ENCODE data around the gene AHRR.

AHRR gene

DNA sequence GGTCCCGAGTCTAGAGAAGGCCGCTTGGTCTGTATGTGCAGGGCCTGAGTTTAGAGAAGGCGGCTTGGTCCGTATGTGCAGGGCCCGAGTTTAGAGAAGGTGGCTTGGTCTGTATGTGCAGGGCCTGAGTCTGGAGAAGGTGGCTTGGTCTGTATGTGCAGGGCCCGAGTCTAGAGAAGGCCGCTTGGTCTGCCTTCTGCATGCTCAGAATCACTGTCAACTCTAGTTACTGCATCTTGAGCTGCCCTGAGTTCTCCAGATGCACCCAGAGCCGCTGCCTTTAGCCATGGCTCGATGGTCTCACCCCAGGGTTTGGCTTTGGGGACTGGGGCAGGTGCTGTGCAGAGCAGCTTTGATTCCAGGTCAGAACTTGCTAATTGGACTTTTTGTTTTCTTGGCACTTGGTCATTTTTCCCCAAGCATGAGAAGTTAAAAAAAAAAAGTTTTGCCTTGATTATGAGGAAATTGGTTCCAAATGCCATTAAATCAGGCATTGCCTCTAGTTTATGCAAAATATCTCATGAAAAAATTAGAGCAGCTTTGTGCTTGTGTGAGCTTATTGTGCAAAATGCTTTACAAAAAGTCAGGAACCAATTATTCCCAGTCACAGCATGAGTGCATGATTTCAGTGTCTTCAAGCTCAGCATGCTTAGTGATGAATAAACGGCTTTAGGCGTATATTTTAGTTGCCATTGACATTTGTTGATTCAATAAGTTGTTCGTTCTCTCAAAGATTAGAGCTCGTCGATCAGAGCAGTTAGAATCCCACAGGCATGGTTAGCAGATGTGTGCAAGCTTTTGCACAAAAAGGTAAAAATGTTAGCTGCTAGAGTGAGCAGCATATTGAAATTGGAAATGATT is 96.0 kb downstream of the AHRR start:
- DNase-seq, result no peak

GRCh38 chr5:418162-419121 is 96.9 kb downstream of the AHRR start:
- DNase-seq, result no peak

DNA sequence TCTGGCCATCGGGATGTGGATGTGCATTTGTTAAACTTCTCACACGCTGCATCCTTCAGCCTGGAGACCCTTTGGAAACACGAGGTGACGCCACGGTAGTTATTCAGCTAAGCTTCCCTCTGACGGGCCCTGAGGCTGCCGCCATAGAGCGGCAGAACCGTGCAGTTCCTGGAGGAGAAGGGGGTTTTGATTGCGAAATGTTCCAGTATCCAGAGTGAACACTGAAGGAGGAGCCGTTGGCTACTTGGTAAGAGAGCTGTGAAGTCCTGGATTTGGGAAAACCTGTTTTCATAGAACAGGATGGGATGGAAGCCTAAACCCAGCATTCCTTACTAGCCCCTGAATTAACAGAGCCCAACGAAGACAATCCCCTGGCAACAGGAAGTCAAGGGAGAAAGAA is 98.5 kb downstream of the AHRR start:
- DNase-seq, result no peak

DNA sequence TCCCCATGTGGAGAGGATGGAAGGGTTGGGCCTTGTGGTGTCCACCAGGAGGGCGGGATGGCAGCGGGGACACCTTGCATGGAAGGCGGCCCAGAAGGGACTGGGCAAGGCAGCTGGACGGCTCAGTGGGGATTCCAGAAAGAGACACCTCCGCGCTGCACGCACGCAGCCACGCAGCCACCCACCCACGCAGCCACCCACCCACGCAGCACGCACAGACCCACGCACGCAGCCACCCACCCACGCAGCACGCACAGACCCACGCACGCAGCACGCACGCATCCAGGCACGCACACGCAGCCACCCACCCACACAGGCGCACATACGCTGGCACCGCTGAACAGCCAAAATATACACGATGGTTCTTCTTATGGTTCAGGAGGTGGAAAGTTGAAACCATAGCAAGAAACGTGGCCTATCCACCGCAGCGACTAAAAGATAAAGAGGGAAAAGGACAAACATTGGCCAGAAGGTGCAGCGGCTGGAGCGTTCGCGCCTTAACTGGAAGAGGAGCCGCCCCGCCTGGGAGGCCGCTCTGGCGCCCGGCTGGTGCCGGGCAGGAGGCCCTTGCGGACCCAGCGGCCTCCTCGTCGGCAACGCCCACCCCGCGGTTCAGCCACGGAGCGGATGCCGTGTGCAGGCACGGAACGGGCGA is 99.2 kb downstream of the AHRR start:
- no peak for DNase-seq

DNA sequence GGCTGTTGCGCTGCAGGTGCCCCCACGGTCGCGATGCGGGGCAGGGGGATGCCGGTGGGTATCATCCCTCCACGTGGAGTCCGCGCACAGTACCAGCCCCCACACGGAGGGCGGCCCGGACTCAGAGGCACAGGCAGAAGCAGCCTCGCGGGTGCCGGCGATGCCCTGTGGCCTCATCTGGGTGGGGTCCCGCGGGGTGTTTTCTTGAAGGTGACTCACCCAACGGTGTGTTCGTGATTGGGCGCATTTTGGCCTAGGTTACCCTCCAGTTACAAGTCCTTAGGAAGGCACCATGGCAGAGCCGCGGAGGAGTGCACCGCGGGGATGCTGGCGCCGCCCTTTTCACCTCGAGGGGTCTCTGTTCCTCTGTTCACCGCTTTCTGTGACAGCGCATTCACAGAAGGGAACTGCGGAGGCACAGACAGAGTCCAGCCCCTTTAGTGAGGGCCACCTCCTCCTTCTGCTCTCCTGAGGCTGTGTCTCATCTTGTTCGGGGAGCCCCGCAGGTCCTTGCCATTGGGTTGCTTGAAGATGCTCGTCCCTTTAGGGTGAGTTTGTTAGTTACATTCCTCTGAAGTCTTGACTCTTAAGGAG is 99.9 kb downstream of the AHRR start:
- no peak for DNase-seq

GRCh38 chr5:421901-422300 is 100.4 kb downstream of the AHRR start:
- no peak for DNase-seq

GRCh38 chr5:422323-423232 is 101.1 kb downstream of the AHRR start:
- DNase-seq, result no peak

DNA sequence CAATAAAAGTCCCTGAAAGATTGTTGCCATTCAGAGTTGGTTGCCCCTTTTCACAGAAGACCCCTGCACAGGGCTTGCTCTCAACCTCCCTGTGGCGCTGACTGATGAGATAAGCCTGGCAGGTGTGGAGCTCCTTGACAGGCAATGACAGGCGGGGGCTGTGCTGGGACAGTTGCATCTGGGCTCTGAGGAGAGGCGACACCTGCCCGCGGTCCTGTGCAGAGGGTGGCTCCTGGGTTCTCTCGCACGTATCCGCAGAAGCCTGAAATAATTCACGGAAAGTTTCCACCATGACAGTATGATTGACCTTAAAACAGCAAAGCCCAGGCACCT is 101.7 kb downstream of the AHRR start:
- DNase-seq, result no peak

DNA sequence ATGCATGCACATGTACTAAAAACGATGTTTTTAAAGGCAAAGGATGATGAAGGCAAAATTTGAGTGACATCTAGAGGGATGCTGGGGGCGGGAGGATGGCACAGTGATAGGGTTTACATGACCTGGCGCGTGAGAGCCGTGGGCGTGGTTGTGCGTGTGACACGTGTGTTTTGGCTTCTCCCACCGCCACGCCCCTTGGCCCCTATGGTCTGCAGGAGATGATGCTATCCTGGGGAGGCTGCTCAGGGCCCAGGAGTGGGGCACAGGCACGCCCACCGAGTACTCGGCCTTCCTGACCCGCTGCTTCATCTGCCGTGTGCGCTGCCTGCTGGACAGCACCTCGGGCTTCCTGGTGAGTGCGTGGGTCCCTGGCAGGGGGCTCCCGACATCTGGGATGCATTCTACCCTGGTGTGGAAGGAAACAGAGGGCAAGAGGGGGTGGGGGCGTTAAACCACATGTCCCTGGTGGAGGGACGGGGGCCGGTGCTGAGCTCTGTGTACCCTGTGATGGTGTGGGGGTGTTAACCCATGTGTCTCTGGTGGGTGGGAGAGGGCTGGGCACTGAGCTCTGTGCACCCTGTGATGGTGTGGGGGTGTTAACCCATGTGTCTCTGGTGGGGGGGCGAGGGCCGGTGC is 102.2 kb downstream of the AHRR start:
- no peak for DNase-seq

- DNase-seq, result no peak
These were observed 103.0 kb downstream of the AHRR start for GRCh38 chr5:424301-425110.

DNA sequence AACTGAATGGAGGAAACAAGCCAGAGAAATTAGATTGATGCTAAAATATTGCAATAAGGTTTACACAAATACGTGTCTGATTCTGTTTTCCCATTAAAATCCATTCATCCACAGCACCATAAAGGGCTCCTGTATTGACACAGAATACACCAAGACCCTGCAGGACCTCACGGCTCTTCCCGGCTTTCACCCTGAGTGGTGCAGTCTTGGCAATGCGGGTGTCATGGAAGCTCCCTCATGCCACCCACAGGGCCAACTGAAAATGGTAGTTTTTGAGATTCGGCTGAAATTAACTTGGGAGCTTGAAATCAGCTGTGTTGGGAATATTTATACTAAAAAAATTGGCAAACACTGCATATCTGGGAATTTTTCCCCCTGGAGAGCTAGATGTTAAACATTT is 104.2 kb downstream of the AHRR start:
- DNase-seq, result peak; percentile 17 to 28

- no peak for DNase-seq
These were observed 105.0 kb downstream of the AHRR start for GRCh38 chr5:426392-426976.

GRCh38 chr5:427415-428087 is 106.0 kb downstream of the AHRR start:
- DNase-seq, result peak in 1 of 2 experiments; percentile 62

DNA sequence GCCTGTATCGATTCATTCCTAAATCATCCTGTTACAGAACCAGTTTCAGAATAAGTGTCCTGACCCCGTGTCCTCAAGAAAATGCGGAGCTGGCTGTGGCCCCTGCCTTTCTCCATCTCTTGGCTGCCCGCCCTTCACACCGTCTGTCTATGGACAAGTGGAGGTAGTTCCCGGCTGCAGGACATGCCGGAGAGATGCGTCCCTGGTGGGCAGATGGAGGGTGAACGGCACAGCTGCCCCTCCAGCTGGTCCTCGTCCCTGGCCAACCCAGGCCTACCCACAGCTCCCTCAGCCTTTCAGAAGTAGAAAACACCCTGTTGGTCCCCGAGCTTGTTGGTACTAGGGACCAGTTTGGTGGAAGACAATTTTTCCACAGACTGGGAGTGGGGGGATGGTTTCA is 106.7 kb downstream of the AHRR start:
- DNase-seq, result no peak

- peak in 1 of 2 experiments; percentile 16 for DNase-seq
These were observed 107.4 kb downstream of the AHRR start for GRCh38 chr5:428754-429452.

DNA sequence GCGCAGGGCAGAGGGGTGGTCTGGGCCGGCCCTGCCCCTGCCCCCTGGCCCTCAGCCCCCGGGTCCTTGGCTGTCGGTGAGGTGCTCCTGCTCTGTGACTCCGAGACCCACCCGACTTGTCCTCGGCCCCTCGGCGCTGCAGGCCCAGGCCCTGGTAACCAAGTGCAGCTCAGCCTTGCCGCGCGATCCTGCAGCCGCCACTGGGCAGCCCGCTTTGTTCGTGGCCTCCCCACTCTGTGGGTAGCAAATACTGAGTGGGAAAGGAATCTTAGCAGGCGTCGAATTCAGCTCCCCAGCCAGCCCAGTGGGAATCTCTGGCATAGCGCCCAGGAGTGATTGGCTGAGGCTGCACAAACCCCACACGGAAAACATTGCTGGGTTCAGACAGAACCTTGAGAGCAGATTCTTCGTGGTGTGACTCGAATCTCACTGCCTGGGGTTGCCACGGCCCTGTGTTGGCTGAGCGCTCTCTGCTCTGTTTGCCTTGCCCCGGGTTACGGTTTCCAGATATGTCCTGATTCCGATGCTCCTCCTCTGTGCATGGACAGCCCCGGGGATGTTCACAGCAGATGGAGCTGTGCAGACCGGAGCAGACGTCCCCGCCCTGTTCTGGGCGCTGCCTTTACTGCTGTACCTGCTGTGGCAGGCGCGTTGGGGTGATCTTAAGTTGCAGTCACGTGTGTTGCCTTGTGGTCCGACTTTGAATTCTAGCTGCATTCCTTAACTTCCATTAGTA is 108.1 kb downstream of the AHRR start:
- DNase-seq, result no peak

DNA sequence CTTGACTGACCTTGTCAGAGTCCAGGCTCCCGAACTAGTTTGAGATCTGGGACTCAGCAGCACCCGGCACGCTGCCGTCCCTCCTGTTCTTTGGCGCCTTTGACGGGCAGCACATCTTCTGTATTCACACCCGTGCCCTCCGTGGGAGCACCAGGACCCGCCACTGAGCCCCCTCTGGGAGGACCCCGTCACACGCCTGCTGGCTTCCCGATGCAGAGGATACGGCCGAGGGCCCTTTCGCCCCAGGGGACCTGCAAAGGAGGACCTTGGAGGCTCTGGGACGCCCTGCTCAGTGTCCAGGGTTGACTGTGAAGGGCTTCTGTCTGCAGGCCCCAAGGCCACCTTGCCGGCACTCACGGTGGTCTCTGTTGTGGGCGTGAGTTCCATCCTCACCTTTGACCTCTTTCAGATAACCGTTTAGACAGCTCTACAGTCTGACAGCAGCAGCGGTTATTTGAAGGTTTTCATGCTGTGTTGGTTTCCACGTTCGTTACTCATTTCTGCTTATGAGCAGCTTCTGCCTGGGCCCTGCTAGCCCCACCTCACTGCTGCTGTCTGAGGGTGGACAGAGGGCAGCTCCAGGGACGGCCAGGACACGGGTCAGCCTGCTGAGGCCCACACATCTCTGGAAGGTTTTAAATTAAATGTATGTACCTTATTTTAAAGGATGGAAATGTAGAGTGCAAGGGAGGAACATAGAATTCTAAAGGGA is 108.9 kb downstream of the AHRR start:
- DNase-seq, result no peak
